ENCODE results near the gene PEF1. TPM values are rescaled to one million over a fixed set of nuclear protein-coding genes. Genes with fewer than 3 reads are reported as not detected.

The PEF1 gene
- total RNA-seq, 2 donors from 2014 or later: 51.4 to 59.1 TPM

GRCh38 chr1:31633117-31633516 is 11.6 kb downstream of the PEF1 start:
- H3K4me3 ChIP-seq (ENCODE audit: low read length): no peak overlapping the region
- DNase-seq: peak; percentile 90

GRCh38 chr1:31632649-31633048 is 12.0 kb downstream of the PEF1 start:
- Histone ChIP-seq H3K4me3 (ENCODE audit: low read length) (no peak overlapping the region), H3K27me3 (ENCODE audit: control insufficient read depth, insufficient read depth, low read length, poor library complexity, severe bottlenecking) (no peaks in the 10 kb centered on the region), H3K4me1 (ENCODE audit: control insufficient read depth, insufficient read depth, low read length) (peaks cover 8% of the 10 kb centered on the region), H3K9ac (ENCODE audit: extremely low read depth, low read length, poor library complexity, severe bottlenecking) (no peak overlapping the region), H3K36me3 (ENCODE audit: control insufficient read depth, insufficient read depth, low read length) (peaks cover 74% of the 10 kb centered on the region), H3K9me3 (ENCODE audit: control insufficient read depth, low read length) (no peaks in the 10 kb centered on the region), H3K27ac (ENCODE audit: low read depth, low read length) (no peak overlapping the region)
- Mint-ChIP-seq H3K4me1 (no peaks in the 10 kb centered on the region), H3K27me3 (ENCODE audit: insufficient read depth) (no peaks in the 10 kb centered on the region), H3K36me3 (ENCODE audit: low read depth) (peaks cover 46% of the 10 kb centered on the region), H3K4me3 (no peak overlapping the region), H3K9me3 (no peaks in the 10 kb centered on the region), H3K27ac (no peak overlapping the region)
- DNase-seq: no peak
- TF ChIP-seq CTCF (conservative IDR thresholded peaks at IDR 0.05): no peak
- WGBS, 2 experiments (ENCODE audit: insufficient coverage in 1 of 2, insufficient read length in 1 of 2): 94 to 100% methylated on average over 3 of the region's 3 CpGs

More at GRCh38 chr1:31633117-31633516, 11.6 kb downstream of the PEF1 start:
- Mint-ChIP-seq H3K4me3 (no peak overlapping the region), H3K9me3 (no peaks in the 10 kb centered on the region), H3K27me3 (ENCODE audit: insufficient read depth) (no peaks in the 10 kb centered on the region), H3K4me1 (no peaks in the 10 kb centered on the region), H3K36me3 (ENCODE audit: low read depth) (peaks cover 43% of the 10 kb centered on the region), H3K27ac (no peak overlapping the region)
- peak; percentile 80 for TF ChIP-seq CTCF (conservative IDR thresholded peaks at IDR 0.05)
- H3K36me3 ChIP-seq (ENCODE audit: control insufficient read depth, insufficient read depth, low read length): peaks cover 70% of the 10 kb centered on the region
- peaks cover 4% of the 10 kb centered on the region for H3K4me1 ChIP-seq (ENCODE audit: control insufficient read depth, insufficient read depth, low read length)
- H3K9ac ChIP-seq (ENCODE audit: extremely low read depth, low read length, poor library complexity, severe bottlenecking): no peak overlapping the region
- no peaks in the 10 kb centered on the region for H3K27me3 ChIP-seq (ENCODE audit: control insufficient read depth, insufficient read depth, low read length, poor library complexity, severe bottlenecking)
- WGBS, 2 experiments (ENCODE audit: insufficient coverage in 1 of 2, insufficient read length in 1 of 2): 72 to 80% methylated on average over 1 to 4 of the region's 4 CpGs
- no peak overlapping the region for H3K27ac ChIP-seq (ENCODE audit: low read depth, low read length)
- H3K9me3 ChIP-seq (ENCODE audit: control insufficient read depth, low read length): no peaks in the 10 kb centered on the region

- no peak overlapping the region for H3K27ac ChIP-seq (ENCODE audit: low read depth, low read length)
- no peaks in the 10 kb centered on the region for H3K9me3 ChIP-seq (ENCODE audit: control insufficient read depth, low read length)
- no peak for TF ChIP-seq CTCF (conservative IDR thresholded peaks at IDR 0.05)
- Mint-ChIP-seq H3K4me3 (no peak overlapping the region), H3K27ac (no peak overlapping the region), H3K36me3 (ENCODE audit: low read depth) (peaks cover 46% of the 10 kb centered on the region), H3K4me1 (no peaks in the 10 kb centered on the region), H3K9me3 (no peaks in the 10 kb centered on the region), H3K27me3 (ENCODE audit: insufficient read depth) (no peaks in the 10 kb centered on the region)
- no peaks in the 10 kb centered on the region for H3K27me3 ChIP-seq (ENCODE audit: control insufficient read depth, insufficient read depth, low read length, poor library complexity, severe bottlenecking)
- peaks cover 8% of the 10 kb centered on the region for H3K4me1 ChIP-seq (ENCODE audit: control insufficient read depth, insufficient read depth, low read length)
- no peak overlapping the region for H3K9ac ChIP-seq (ENCODE audit: extremely low read depth, low read length, poor library complexity, severe bottlenecking)
- H3K4me3 ChIP-seq (ENCODE audit: low read length): no peak overlapping the region
- WGBS, 2 experiments (ENCODE audit: insufficient coverage in 1 of 2, insufficient read length in 1 of 2): 91 to 93% methylated on average over 5 to 6 of the region's 6 CpGs
- peaks cover 64% of the 10 kb centered on the region for H3K36me3 ChIP-seq (ENCODE audit: control insufficient read depth, insufficient read depth, low read length)
- DNase-seq: no peak
These were observed 15.6 kb downstream of the PEF1 start for GRCh38 chr1:31628931-31629556.

Data from endodermal cell (in vitro differentiated cells).